Type B pancreatic cell (in vitro differentiated cells): Measurements from ENCODE around the gene DDO. TPM values are rescaled to one million over a fixed set of nuclear protein-coding genes. Genes with fewer than 3 reads are reported as not detected.

ENCODE experiments used
- DNase-seq: peaks from one replicate; pipeline ENCODE4 v3.0.0; 2021; ENCODE audit warnings: mixed read lengths; ENCODE audit not compliant: unreplicated experiment; ENCODE audit errors: extremely low spot score
- H3K27ac Mint-ChIP-seq: 2 replicates; pipeline ENCODE4 v1.8.0; 2021; ENCODE audit warnings: mild to moderate bottlenecking, mixed read lengths
- H3K27me3 Mint-ChIP-seq: 2 replicates; pipeline ENCODE4 v1.8.0; 2021; ENCODE audit warnings: mixed read lengths
- H3K36me3 Mint-ChIP-seq: 2 replicates; pipeline ENCODE4 v1.8.0; 2021; ENCODE audit warnings: mixed read lengths
- H3K4me1 Mint-ChIP-seq: one replicate; pipeline ENCODE4 v1.8.0; 2021; ENCODE audit warnings: mixed read lengths; ENCODE audit not compliant: unreplicated experiment
- H3K4me3 Mint-ChIP-seq: 2 replicates; pipeline ENCODE4 v1.8.0; 2021; ENCODE audit warnings: mild to moderate bottlenecking, mixed read lengths
- H3K9me3 Mint-ChIP-seq: 2 replicates; pipeline ENCODE4 v1.8.0; 2021; ENCODE audit warnings: mixed read lengths
- total RNA-seq: library from RNA; stranded (reverse); gene quantifications from 2 replicates; pipeline ENCODE4 v1.2.1, GENCODE V29; 2021; ENCODE audit warnings: low replicate concordance
- TF ChIP-seq, protein P1 (sequence below): fragments of 200-600 bp; sonication (generic); conservative IDR thresholded peaks from 2 replicates; pipeline ENCODE4 v1.5.0; 2021; ENCODE audit warnings: antibody characterized with exemption, mild to moderate bottlenecking

DDO gene
- total RNA-seq, 1 donor from 2014 or later, result not detected

DNA sequence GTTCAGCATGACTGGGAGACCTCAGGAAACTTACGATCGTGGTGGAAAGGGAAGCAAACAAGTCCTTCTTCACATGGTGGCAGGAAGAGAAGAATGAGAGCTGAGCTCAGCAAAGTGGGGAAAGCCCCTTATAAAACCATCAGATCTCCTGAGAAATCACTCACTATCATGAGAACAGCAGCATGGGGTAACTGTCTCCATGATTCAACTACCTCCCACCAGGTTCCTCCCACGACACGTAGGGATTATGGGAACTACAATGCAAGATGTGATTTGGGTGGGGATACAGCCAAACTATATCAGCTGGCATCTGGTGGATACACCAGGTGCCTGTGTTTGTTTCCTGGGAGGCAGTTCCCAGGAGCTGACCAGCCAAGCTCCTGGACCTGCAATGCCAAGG lies 4.9 kb downstream of the DDO start:
- Mint-ChIP-seq H3K36me3 (no peaks in the 10 kb centered on the region), H3K4me1 (no peaks in the 10 kb centered on the region), H3K9me3 (no peaks in the 10 kb centered on the region), H3K27me3 (no peaks in the 10 kb centered on the region), H3K27ac (no peak overlapping the region), H3K4me3 (no peak overlapping the region)
- TF ChIP-seq, protein P1, sequence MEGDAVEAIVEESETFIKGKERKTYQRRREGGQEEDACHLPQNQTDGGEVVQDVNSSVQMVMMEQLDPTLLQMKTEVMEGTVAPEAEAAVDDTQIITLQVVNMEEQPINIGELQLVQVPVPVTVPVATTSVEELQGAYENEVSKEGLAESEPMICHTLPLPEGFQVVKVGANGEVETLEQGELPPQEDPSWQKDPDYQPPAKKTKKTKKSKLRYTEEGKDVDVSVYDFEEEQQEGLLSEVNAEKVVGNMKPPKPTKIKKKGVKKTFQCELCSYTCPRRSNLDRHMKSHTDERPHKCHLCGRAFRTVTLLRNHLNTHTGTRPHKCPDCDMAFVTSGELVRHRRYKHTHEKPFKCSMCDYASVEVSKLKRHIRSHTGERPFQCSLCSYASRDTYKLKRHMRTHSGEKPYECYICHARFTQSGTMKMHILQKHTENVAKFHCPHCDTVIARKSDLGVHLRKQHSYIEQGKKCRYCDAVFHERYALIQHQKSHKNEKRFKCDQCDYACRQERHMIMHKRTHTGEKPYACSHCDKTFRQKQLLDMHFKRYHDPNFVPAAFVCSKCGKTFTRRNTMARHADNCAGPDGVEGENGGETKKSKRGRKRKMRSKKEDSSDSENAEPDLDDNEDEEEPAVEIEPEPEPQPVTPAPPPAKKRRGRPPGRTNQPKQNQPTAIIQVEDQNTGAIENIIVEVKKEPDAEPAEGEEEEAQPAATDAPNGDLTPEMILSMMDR, result no peak
- DNase-seq, result no peak

DNA sequence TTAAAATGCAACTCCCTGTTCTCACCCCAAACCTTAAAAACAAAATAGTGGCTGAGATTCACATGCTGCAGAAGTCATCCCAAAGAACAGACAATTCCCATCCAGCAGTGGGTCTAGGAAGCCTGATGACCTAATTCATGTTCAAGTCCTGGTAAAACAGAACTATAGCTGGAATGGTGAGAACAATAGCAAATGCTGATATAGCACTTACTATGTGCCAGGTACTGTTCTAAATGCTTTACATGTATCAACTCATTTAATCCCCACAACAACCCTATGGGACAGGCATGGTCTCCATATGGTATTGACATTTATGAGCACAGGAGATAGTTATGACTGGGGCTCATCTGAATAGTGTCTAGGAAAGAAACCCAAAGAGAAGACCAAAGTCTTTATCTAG lies 5.6 kb downstream of the DDO start:
- H3K27me3 Mint-ChIP-seq, result no peaks in the 10 kb centered on the region
- no peak overlapping the region for H3K27ac Mint-ChIP-seq
- no peaks in the 10 kb centered on the region for H3K36me3 Mint-ChIP-seq
- DNase-seq, result no peak
- TF ChIP-seq, protein P1, result no peak
- no peaks in the 10 kb centered on the region for H3K9me3 Mint-ChIP-seq
- no peak overlapping the region for H3K4me3 Mint-ChIP-seq
- no peaks in the 10 kb centered on the region for H3K4me1 Mint-ChIP-seq

DNA sequence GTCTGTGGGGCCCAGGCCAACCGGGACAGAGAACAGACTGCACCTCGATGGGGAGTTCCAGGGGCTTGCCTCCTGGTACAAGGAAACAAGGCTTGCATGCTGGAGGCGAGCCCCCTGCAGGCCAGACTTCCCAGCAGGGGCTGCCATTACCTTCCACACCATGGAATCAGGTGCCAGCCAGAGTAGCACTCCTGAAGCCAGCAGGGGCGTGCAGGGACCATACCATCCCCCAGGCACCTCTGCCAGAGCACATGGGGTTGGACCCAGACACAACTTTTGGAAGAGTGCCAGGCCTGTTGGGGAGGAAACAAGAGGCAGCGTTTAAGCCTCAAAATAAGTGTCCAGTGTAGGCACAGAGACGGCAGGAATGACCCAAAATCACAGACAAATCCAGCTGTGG lies 6.5 kb downstream of the DDO start:
- Mint-ChIP-seq H3K4me1 (no peaks in the 10 kb centered on the region), H3K9me3 (no peaks in the 10 kb centered on the region), H3K27ac (no peak overlapping the region), H3K27me3 (no peaks in the 10 kb centered on the region), H3K36me3 (no peaks in the 10 kb centered on the region), H3K4me3 (no peak overlapping the region)
- no peak for DNase-seq
- TF ChIP-seq, protein P1, result no peak

DNA sequence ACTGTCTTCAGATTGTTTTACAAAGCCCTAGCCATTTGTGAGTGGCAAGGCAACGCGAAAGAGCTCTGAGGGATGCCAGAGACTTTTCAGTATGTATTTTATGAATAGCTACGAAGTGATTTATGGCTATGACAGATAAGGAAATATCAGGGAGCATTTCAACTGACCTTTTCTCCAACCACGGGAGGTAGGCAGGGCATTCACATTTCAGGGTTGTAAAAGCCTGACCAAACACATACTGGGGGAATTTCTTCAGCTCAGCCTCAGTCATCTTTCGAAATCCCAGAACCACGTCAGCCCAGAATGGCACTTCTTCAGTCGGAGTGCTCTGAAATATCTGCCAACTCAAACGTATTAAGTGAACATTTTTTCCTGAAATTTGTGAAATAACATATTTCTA lies 10.8 kb downstream of the DDO start:
- H3K27me3 Mint-ChIP-seq, result no peaks in the 10 kb centered on the region
- TF ChIP-seq, protein P1, result no peak
- H3K36me3 Mint-ChIP-seq, result no peaks in the 10 kb centered on the region
- H3K4me3 Mint-ChIP-seq, result no peak overlapping the region
- no peaks in the 10 kb centered on the region for H3K4me1 Mint-ChIP-seq
- H3K27ac Mint-ChIP-seq, result no peak overlapping the region
- H3K9me3 Mint-ChIP-seq, result no peaks in the 10 kb centered on the region
- DNase-seq, result no peak

DNA sequence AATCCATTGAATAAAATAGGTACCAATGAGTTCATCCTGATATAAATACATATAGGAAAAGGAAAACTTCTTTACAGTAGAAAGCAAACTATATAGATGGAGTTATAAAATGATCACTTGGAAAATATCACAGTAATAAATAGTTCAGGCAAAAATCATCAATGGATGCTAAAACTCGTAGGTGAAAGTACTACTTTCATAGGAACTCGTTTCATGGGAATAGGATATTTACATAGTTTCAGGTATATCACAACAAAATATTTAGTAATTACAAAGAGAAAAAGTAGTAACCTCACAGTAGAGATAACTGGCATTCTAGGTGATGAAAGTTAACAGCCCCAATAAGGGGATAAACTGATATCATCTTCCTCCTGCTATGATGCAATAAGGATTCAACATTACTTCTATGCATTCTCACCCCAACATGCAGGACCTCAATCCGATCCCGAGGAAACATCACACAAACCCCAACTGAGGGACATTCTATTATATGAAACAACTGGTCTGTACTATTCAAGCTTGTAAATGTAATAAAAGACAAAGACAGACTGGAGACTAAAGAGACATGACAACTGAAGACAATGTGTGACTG lies 13.7 kb downstream of the DDO start:
- Mint-ChIP-seq H3K4me1 (peaks cover 9% of the 10 kb centered on the region), H3K36me3 (no peaks in the 10 kb centered on the region), H3K9me3 (no peaks in the 10 kb centered on the region), H3K27ac (no peak overlapping the region), H3K4me3 (no peak overlapping the region), H3K27me3 (no peaks in the 10 kb centered on the region)
- TF ChIP-seq, protein P1, result no peak
- no peak for DNase-seq

DNA sequence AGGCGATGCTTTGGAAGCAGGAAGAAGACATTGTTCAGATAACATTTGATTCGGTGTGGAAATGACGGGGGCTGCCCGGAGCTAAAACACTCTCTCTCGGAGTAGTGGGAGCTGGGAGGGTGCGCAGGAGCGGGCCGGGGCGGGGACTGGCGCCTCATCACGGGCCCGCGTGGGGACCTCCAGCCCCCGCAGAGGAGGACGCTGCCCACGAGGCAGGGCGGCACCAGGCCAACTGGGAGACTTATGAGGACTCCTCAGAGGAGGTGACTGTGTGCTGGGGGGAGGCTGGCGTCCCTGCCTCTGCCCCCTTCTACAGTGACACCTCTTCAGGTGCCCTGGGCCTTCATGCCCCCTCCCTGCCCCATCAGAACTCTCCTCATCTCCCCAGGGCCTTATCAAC lies 15.2 kb downstream of the DDO start:
- Mint-ChIP-seq H3K36me3 (no peaks in the 10 kb centered on the region), H3K27me3 (no peaks in the 10 kb centered on the region), H3K9me3 (no peaks in the 10 kb centered on the region), H3K4me1 (peaks cover 9% of the 10 kb centered on the region), H3K4me3 (no peak overlapping the region), H3K27ac (no peak overlapping the region)
- no peak for DNase-seq
- TF ChIP-seq, protein P1, result no peak
